GM12872 (cell line): ENCODE results near the gene SHANK1.

Experiments used
- TF ChIP-seq, protein P1 (sequence below): IDR thresholded peaks from 3 replicates; pipeline ENCODE4 v1.5.1; 2011; ENCODE audit warnings: low read depth, mild to moderate bottlenecking, low read length, moderate library complexity; ENCODE audit not compliant: insufficient read depth

The SHANK1 gene

DNA sequence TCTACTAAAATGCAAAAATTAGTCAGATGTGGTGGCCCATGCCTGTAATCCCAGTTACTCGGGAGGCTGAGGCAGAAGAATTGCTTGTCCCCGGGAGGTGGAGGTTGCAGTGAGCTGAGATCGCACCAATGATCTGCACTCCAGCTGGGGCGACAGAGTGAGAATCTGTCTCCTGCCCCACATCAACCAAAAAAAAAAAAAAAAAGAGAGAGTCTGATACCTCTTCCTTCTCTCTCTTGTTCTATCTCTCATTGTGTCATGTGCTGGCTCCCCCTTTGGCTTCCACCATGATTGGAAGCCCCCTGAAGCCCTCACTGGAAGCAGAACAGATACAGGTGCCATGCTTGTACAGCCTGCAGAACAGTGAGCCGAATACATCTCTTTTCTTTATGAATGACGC lies 23.9 kb upstream of the SHANK1 start:
- TF ChIP-seq, protein P1, sequence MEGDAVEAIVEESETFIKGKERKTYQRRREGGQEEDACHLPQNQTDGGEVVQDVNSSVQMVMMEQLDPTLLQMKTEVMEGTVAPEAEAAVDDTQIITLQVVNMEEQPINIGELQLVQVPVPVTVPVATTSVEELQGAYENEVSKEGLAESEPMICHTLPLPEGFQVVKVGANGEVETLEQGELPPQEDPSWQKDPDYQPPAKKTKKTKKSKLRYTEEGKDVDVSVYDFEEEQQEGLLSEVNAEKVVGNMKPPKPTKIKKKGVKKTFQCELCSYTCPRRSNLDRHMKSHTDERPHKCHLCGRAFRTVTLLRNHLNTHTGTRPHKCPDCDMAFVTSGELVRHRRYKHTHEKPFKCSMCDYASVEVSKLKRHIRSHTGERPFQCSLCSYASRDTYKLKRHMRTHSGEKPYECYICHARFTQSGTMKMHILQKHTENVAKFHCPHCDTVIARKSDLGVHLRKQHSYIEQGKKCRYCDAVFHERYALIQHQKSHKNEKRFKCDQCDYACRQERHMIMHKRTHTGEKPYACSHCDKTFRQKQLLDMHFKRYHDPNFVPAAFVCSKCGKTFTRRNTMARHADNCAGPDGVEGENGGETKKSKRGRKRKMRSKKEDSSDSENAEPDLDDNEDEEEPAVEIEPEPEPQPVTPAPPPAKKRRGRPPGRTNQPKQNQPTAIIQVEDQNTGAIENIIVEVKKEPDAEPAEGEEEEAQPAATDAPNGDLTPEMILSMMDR = no peak

DNA sequence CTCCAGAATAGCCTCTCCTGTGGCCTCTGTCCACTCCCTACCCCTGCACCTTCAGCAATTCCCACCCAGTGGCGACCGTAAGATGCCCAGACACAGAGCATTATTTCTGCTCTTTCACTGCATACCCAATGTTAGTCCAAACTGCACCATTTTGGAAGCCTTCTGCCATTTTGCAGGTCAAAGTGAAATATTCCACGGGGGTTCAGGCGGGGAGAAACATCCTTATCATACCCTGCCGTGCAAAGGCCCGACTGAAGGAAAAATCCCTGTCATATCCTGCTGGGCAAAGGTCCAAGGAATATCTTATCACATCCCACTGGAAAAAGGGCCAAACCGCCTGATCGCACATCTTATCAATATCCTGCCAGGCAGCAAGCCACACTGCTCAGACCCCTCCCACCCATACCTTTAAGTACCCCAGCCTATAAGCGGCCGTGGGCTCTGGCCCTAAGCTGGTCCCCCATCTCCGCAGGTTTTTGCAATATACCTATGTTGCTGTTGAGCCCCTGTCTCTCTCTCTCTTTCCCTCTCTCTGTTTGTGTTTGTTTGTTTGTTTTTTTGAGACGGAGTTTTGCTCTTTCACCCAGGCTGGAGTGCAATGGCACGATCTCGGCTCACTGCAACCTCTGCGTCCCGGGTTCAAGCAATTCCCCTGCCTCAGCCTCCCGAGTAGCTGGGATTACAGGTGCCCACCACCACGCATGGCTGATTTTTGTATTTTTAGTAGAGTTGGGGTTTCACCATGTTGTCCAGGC lies 21.8 kb upstream of the SHANK1 start:
- TF ChIP-seq, protein P1 = no peak

DNA sequence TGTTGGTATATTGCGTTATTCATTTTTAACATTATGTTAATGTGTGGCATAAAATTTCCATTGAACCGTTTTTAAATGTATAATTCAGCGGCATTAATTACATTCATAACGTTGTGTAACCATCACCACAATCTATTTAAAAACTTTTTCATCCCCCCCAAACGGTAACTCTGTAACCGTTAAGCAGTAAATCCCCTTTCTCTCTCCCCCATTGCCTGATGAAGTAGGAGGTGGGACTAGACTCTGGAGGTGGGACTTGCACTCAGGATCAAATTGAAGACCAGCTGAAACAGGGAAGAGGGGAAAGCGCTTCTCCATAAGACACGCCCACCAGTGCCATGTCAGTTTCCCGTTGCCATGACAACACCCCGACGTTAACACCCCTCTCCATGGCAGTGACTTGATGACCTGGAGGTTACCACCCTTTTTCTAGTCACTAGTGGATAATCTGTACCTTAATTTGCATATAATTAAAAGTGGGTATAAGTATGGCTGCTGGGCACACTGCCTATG lies 20.4 kb upstream of the SHANK1 start:
- TF ChIP-seq, protein P1 = no peak

DNA sequence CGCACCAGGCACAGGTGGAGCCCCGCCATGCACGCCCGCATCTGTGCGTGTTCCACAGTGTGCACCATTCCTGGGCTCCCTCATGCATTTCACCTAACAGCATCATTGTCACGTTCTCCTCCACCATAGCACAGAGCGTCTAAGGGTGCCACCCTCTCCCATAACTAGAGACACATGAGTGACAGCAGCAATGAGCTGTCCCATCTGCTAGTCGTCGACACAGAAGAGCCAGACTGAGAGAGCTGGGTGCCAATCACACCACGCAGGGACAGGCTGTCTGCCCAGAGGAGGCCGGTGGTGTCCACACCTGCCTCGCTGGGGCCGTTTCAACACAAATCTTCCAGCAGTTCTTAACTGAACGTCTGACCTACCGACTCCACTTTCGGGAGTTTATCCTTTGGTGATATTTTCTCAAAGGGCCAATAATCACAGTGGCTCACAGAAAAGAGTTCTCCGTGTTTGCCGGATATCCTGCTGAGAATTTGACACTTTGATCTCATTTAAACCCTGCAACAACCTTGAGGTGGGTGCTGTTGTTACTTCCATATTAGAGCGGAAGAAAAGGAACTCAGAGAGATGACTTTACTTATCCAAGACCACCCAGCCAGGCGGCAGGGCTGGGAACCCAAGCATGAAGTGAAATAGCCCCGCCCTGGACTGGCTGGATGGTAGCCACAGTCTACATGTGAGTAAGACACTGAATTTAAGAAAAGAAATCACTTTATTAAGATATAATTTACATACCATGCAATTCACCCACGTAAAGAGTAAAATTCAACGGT lies 19.7 kb upstream of the SHANK1 start:
- TF ChIP-seq, protein P1 = no peak

DNA sequence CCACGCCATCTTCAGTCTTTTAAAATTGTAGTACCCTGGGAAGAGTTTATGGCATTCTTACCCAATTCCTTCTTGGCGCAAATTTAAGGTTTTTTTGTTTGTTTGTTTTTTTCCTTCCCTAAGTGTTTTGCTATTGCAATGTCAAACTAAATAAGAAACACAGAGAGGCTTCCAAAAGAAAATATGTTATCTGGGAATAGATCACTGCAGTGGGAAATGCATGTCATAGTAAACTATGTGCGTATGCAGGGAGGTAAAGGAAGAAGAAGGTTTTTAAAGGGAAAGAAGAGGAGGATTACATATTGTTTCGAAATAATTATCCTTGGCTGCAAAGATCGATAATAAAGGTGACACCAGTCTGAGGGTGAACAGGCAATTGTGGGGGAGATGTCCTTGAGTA lies 16.7 kb upstream of the SHANK1 start:
- TF ChIP-seq, protein P1 = no peak

DNA sequence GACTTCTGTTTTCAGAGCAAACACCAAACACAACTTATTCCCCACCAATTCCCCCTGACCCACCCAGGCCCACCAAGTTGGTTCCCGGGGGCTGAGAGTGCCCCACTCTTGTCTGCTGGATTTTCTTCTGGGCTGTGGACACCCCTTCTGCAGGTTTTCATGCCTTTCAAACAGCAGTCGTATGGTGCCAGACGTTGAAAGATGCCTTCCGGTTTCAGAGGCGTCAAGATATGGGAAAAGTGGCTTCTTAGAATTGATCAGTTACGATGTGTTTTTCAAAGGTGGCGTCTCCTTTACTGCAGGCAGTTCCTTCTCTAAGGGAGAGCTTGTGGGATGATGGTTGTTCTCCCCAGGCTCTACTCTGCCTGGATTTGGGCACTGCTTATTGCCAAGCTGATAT lies 16.3 kb upstream of the SHANK1 start:
- TF ChIP-seq, protein P1 = no peak

DNA sequence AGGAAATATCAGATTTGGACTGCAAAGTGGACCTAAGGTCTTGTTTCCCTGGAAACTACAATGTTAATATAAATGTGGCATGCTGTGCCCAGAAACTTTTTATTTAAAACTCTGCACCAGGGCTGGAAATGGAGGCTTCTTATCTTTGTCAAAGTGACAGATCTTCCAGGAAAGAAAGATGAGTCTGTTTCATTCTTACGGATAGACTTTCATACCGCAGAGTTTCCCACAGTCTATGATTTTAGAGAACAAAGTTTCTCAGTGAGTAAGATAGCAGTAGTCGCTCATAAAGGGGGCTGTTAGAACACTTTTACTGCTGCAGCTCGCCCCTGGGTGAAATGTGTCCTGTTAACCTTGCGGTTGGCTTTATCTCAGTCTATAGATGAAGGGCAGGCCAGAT lies 10.3 kb upstream of the SHANK1 start:
- TF ChIP-seq, protein P1 = no peak
